PC-9 (cell line): ENCODE results near the gene TMEM108.

Source experiments
- EZH2 ChIP-seq: fragments of 200-600 bp; sonication (generic); IDR thresholded peaks from 2 replicates; pipeline ENCODE4 v1.8.0; 2017; ENCODE audit warnings: antibody characterized with exemption, low read depth
- TF ChIP-seq, protein P1 (sequence below): fragments of 200-600 bp; sonication (generic); conservative IDR thresholded peaks from 2 replicates; pipeline ENCODE4 v1.6.1; 2017; ENCODE audit warnings: mixed run types, antibody characterized with exemption, mild to moderate bottlenecking, moderate library complexity

- TF ChIP-seq, protein P1, sequence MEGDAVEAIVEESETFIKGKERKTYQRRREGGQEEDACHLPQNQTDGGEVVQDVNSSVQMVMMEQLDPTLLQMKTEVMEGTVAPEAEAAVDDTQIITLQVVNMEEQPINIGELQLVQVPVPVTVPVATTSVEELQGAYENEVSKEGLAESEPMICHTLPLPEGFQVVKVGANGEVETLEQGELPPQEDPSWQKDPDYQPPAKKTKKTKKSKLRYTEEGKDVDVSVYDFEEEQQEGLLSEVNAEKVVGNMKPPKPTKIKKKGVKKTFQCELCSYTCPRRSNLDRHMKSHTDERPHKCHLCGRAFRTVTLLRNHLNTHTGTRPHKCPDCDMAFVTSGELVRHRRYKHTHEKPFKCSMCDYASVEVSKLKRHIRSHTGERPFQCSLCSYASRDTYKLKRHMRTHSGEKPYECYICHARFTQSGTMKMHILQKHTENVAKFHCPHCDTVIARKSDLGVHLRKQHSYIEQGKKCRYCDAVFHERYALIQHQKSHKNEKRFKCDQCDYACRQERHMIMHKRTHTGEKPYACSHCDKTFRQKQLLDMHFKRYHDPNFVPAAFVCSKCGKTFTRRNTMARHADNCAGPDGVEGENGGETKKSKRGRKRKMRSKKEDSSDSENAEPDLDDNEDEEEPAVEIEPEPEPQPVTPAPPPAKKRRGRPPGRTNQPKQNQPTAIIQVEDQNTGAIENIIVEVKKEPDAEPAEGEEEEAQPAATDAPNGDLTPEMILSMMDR = no peak
- no peak for TF ChIP-seq EZH2
These were observed 133.6 kb downstream of the TMEM108 start for GRCh38 chr3:133171831-133172230.
